Epithelial cell of proximal tubule (primary cell): ENCODE data around the gene DNMT3B. TPM values are rescaled to one million over a fixed set of nuclear protein-coding genes. Genes with fewer than 3 reads are reported as not detected.

ENCODE experiments used
- DNase-seq: peaks from one replicate; pipeline ENCODE4 v3.0.0-alpha.2; 2011; ENCODE audit warnings: low read depth
- H3K4me3 ChIP-seq: 2 replicates; pipeline ENCODE4 v1.5.1; 2011; ENCODE audit warnings: low read depth, mild to moderate bottlenecking, low read length
- total RNA-seq: library from RNA; depleted of rRNA; stranded (reverse); fragments of >200 nt; gene quantifications from 2 replicates; pipeline ENCODE4 v1.2.3, GENCODE V29; 2015
- TF ChIP-seq, protein P1 (sequence below): conservative IDR thresholded peaks from 2 replicates; pipeline ENCODE4 v1.5.1; 2012; ENCODE audit warnings: low read depth, mild to moderate bottlenecking, low read length

Gene DNMT3B
- total RNA-seq, 1 donor from 2014 or later, result 14.2 TPM

DNA sequence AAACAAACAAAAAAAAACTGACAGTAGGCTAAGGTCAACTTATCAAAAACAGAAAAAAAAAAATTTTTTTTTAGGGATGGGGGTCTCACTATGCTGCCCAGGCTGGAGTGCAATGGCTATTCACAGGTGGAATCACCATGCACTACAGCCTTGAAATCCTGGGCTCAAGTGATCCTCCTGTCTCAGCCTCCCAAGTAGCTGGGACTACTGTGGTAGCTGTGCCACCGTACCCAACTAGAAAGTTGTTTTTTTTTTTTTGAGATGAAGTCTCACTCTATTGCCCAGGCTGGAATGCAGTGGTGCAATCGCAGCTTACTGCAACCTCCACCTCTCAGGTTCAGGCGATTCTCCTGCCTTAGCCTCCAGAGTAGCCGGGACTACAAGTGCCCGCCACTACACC, 21.0 kb upstream of the DNMT3B start:
- no peak for DNase-seq
- H3K4me3 ChIP-seq, result no peak overlapping the region
- TF ChIP-seq, protein P1, sequence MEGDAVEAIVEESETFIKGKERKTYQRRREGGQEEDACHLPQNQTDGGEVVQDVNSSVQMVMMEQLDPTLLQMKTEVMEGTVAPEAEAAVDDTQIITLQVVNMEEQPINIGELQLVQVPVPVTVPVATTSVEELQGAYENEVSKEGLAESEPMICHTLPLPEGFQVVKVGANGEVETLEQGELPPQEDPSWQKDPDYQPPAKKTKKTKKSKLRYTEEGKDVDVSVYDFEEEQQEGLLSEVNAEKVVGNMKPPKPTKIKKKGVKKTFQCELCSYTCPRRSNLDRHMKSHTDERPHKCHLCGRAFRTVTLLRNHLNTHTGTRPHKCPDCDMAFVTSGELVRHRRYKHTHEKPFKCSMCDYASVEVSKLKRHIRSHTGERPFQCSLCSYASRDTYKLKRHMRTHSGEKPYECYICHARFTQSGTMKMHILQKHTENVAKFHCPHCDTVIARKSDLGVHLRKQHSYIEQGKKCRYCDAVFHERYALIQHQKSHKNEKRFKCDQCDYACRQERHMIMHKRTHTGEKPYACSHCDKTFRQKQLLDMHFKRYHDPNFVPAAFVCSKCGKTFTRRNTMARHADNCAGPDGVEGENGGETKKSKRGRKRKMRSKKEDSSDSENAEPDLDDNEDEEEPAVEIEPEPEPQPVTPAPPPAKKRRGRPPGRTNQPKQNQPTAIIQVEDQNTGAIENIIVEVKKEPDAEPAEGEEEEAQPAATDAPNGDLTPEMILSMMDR, result no peak

DNA sequence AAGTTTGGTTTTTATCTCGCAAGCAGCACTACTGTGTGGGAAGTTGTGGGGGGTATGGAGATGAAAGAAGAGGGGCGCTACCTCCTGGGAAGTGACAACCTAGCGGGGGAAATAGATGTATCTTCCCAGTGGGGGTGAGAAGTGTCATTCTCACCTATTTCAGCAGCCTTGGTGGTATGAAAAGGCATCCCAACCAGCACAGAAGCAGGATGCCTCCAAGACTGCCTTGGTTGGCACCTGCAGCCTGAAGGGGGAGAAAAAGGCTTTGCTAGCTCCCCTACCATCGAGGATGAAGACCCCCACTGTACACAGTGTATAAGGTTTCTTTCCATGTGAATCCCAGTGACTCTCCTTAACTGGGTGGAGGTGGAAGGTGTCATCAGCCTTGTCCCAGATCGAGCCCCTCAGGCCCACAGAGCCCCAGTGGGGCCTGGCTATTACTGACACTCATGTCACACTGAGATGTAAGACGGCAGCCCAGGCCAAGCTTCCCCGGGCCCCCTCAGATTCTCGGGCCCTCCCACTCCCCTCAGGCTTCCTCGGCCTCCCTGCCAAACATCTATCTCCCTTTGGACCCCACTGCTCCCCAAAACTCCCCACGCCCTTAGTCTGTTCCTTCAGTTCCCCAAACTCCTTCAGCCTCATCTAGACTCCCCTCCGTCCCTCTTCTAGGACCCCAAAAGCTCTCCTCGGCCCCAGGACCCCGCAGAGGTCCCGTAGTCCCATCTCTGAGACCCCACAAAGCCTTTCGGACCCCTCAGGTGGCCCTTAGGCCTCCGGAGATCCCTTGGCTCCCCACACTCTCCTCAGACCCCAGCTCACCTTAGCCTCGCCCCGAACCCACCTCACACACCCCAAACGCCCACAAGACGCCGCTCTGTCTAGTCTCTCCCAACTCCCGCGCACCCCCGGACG, 19.6 kb upstream of the DNMT3B start:
- peak overlapping the region; percentile 96 for H3K4me3 ChIP-seq
- DNase-seq, result no peak
- TF ChIP-seq, protein P1, result no peak

DNA sequence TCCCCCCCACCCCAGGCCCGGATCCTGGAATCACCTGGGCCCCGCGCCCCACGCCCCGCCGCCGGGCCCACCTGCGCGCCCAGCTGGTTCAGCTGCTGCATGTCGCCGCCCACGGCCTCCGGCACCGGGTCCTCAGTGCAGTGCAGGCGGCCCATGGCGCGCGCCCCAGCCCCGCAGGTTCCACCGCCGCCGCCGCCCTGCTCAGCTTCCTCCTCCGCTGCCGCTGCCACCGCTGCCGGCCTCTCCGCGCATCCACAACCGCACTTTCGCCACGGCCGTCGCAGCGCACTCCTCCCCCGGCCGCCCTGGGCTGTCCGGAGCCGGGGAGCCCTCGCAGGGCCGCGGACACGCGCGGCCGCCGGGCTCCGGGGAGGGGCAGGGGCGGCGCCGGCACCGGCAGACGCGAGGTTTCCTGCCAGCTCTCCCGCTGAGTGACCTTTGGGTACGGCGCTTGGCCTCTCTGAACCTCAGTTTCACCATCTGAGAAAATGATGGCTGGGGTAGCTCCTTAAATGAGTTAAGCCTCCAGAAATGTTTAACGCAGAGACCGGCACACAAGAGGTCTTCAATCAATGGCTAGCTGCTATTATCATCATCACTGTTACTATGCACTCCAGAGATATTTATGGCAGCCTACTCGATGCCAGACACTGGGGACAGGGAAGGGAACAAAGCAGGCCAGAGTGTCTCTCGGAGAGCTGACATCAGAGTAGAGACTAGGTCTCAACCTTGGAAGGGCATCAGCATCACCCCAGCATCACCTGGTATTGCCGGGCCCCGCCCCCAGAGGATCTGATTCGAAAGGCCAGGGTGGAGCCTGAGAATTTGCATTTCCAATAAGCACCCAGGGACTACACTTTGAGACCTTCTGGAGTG, 18.7 kb upstream of the DNMT3B start, which contains the start of gene COMMD7:
Gene COMMD7 (minus strand): TSS at position 231 of the 876 bp plus-strand sequence. CDS start 76 bp downstream, at position 155.
- TF ChIP-seq, protein P1, result no peak
- no peak for DNase-seq
- peak within 1 kb of the TSS; percentile 96 for H3K4me3 ChIP-seq

- DNase-seq, result no peak
- TF ChIP-seq, protein P1, result no peak
- no peak overlapping the region for H3K4me3 ChIP-seq
These were observed 12.1 kb upstream of the DNMT3B start for GRCh38 chr20:32749914-32750637.

DNA sequence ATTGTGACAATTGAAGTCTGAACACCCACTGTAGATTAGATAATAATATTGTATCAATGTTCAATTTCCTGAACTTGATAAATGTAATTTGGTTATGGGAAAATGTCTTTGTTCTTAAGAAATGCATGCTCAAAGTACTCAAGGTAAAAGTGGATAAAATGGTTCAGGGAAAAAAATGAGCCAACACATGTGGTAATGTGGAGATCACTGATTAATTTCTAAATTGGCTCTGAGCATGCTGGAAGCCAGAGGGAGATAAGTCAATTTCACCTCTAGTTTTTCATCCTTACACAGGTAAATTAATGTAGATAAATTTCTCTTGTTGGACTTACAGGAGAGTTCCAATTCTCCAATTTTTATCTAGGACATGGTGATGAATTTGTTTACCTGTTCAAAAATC, 10.9 kb upstream of the DNMT3B start:
- no peak for DNase-seq
- no peak overlapping the region for H3K4me3 ChIP-seq
- TF ChIP-seq, protein P1, result no peak

DNA sequence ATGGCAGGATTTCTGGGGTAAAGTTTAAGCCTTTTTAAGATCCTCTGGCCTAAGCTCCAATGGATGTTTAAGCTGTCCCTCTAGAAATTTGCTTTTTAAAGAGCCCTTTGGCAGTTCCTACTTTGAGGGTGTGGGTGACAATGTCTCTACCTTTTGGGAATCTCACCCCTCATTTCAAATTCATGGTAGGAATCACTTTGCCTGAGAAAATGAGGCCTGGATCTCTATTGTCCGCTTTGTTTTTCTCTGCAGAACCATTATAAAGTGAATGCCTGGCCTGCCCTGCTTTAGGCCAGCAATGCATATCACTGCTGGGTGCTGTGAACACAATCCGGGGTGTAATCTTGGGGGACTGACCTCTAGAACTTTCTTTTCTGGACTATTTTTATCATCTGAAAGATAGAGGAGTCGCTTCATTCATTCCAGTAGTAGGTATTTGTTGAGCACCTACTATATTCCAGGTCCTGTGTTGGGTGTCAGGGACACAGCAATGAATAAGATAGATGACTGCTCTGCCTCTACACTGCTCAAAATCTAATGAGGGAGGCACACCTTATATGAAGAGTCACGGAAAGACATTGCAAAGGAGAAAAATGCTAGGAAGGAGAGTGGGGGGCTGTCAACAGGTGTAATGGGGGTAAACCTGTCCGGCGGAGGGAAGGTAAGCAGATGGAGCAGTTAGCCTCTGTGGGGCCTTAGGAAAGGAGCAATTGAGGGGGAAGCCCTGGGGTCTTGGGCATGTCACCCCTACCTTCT, 10.3 kb upstream of the DNMT3B start:
- H3K4me3 ChIP-seq, result no peak overlapping the region
- TF ChIP-seq, protein P1, result no peak
- no peak for DNase-seq
